ENCODE results near the gene EPHA2.
"Not testable (repeated sequence)": the region's sequence is repeated elsewhere in the genome, so short reads cannot be mapped to it uniquely, and the experiment has no call there.

The EPHA2 gene

DNA sequence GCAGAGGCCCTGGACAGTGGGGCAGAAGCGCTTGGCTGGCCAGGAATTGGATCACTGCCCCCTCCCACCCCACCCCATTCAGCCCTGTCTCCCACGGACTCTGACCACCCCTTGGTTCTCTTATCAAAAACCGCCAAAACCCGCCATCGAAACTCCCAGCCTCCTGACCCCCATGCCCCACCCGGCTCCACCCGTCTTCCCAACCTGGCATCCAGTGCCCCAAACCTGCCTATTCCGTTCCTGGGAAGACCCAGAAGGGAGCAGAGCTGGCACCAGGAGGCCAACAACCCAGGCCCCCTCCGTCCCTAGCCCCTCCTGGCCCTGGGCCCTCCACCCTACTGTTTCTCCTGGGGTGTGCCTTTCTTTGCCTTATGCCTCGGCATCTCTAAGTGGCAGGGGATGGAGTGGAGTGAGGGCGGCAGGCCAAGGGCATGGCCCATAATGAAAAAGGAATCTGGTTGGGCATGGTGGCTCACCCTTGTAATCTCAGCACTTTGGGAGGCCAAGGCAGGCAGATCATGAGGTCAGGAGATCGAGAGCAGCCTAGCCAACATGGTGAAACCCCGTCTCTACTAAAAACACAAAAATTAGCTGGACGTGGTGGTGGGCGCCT lies 16.5 kb upstream of the EPHA2 start:
- Histone ChIP-seq H3K27ac (peak overlapping the region in 1 of 21 experiments; percentile 32), H3K4me3 (no peak overlapping the region)

DNA sequence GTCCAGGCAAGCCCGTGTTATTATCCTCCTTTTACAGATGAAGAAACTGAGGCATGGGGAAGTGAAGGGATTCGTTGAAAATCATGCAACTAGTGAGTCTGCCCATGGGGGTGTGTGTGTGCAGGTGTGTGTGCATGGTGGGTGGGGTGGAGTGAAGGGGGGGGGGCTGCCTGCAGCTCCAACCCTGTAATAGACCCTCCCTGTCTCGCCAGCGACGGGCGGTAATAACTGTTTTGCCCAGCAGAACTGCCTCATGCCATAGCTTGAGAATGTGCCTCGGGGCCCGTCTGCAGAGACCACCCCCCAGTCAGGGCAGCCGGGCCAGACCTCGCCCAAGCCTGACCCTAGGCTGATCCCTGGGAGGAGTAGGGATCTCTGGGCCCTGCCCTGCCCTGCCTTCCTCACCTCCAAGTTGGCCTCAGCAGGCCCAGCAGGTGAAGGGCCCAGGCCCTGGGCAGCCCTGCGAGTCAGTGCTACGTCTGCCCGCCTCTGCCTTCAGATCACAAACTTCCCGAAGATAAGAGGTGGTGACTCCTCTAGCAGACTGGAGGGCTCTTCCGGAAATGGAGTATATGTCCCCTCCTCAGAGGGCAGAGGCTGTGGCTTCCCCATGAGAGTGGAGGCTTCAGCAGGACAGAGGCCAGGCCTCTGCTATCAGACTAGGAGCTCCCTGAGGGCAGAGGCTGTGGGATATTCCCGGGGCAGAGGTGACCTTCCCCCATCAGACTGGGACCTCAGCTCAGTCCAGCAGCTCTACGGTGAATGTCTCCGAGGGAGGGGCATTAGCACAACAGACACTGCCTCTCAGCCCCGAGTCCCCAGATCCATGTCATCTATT lies 15.7 kb upstream of the EPHA2 start:
- Histone ChIP-seq H3K4me3 (no peak overlapping the region), H3K27ac (peak overlapping the region in 2 of 21 experiments; percentile 32 to 35)

DNA sequence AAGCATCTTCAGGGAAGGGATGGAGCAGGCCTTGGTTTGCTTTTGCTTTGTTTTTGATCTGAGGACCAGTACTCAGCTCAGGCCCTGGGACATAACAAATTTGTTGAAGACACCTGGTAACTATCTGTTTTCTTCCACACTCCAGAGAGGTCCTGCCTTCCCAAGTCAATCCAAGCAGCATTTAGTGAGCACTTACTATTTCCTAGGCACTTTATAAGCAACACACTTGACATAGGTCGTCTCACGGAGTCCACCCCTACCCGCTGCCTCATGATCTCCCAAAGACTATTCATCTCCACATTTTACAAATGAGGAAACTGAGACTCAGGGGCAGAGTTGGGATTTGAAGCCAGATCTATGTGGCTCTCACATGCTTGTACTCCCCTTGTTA lies 14.4 kb upstream of the EPHA2 start:
- Histone ChIP-seq H3K4me3 (no peak overlapping the region), H3K27ac (no peak overlapping the region)

DNA sequence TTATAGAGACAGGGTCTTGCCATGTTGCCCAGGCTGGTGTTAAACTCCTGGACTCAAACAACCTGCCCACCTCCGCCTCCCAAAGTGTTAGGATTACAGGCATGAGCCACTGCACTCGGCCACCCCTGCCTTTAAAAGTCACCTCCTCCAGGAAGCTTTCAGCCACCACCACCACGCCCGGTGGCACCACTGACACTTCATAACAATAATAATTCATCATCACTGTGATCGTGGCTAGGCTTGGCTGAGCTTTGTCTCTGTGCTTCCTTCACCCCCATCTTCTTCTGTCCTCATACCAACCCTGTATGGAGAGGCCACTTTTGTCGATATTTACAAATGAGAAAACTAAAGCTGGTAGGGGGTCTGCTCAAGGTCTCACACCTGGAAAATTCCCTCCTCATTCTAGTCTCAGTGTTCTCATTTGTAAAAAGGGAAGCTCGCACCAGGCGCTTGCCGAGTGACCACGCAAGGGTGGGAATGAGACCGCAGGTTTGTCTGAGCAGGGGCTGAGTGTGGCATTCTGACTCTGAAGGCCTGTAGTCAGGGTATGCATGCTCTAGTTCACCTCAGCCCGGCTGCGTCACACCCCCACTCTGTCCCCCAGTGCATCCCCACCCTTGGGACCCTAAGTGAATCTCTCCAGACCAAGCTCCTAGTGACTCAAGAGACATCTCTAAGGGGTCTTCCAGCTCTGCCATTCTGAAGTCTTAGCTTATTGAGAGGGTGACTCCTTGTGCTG lies 12.9 kb upstream of the EPHA2 start:
- H3K4me3 ChIP-seq, result no peak overlapping the region
- peak overlapping the region in 2 of 21 experiments; percentile 36 to 77 for H3K27ac ChIP-seq

DNA sequence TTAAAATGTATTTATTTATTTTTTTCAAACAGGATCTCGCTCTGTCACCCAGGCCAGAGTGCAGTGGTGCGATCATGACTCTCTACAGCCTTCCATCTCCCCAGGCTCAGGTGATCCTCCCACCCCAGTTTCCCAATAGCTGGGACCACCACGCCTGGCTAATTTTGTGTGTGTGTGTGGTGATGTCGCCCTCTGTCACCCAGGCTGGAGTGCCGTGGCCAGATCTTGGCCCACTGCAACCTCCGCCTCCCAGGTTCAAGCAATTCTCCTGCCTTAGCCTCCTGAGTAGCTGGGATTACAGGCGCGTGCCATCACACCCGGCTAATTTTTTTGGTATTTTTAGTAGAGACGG lies 12.3 kb upstream of the EPHA2 start:
- H3K4me3 ChIP-seq, result peak overlapping the region in 5 of 7 experiments; percentile 30 to 52 (median 39)
- H3K27ac ChIP-seq, result peak overlapping the region in 7 of 21 experiments; percentile 31 to 79 (median 70)

DNA sequence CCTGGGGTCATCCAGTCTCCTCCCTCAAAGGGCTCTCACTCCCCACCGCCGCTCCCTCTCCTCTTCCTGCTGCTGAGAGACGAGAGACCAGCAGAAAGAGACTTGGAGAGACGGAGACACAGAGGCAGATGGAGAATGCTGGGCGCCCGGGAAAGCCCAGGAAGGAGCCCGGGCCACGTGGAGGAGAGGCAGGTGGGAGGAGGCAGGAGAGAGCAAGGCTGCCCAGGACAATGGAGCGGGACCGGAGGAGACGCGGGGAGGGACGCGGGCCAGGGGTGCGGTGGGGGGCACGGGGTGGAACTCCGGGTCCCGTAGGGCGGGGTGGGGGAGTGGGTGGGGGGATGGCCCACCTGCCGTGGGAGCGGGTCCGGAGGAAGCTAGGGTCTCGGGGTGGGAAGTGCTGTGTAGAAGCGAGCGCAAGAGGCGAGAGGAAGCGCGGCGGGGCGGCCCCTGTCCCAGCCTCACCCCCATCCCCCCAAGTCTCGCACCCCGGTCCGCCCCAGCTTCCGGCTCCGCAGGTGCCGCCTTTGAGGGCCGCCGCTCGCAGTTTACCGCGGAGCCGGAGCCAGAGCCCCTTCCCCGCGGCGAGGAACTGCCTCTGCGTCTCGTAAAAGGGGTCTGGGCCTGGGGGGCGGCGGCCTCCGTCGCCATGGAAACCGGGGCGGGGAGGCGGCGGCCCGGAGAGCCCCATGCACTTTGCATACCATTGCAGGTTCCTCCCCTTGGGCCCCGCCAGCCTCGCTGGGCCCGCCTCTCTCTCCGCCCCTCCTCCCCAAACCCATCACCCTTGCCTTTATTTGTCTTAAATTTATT lies 11.7 kb upstream of the EPHA2 start:
- Histone ChIP-seq H3K4me3 (peak overlapping the region; percentile 24 to 52 (median 37)), H3K27ac (peak overlapping the region in 19 of 21 experiments; percentile 10 to 79 (median 55))

DNA sequence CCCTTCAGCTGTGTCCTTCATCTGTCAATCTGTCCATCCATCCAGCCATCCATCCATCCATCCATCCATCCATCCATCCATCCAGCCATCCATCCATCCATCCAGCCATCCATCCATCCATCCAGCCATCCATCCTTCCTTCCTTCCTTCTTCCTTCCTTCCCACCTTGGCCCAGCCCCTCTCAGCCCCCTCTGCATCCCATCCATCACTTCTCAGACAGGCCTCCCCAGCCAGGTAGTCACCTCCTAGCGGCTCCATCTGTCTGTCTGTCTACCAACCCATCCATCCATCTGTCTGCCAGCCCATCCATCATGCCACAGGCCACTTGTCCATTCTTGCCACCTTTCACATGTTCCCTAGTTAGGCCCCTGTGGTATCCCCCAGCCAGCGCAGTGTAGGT lies 10.2 kb upstream of the EPHA2 start:
- H3K4me3 ChIP-seq, result no peak overlapping the region
- H3K27ac ChIP-seq, result no peak overlapping the region

DNA sequence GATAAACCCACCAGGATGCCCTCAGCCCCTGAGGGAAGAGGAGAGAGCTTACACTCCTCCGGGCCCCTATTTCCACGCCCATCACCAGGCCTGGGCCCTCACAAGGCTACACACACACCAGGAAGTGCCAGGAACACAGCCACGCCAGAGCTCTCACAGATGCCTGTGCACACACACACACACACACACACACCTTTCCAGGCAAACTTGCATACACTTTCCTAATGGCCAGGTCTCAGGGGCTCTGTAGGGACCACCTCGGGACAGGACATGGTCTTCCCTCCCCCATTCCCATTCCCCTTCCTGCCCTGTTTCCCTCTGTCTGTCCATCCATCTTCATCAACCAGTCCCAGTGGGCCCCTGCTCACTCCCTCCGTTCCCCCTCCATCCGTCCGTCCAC lies 9.7 kb upstream of the EPHA2 start:
- Histone ChIP-seq H3K27ac (peak overlapping the region in 1 of 21 experiments; percentile 68), H3K4me3 (no peak overlapping the region)

DNA sequence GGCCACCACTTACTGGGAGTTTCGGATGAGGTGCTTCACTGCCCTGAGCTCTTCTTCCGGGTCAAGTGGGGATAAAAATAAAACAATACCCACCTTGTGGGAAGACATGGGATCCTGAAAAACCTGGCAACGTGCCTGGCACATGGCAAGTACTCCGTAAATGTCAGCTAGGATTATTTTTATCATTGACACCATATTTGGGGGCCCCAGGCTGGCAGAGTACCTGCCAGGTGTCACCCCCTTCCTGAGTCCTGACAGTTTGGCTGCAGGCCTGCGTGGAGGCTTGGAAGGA lies 9.2 kb upstream of the EPHA2 start:
- Histone ChIP-seq H3K4me3 (no peak overlapping the region), H3K27ac (peak overlapping the region in 1 of 21 experiments; percentile 68)

DNA sequence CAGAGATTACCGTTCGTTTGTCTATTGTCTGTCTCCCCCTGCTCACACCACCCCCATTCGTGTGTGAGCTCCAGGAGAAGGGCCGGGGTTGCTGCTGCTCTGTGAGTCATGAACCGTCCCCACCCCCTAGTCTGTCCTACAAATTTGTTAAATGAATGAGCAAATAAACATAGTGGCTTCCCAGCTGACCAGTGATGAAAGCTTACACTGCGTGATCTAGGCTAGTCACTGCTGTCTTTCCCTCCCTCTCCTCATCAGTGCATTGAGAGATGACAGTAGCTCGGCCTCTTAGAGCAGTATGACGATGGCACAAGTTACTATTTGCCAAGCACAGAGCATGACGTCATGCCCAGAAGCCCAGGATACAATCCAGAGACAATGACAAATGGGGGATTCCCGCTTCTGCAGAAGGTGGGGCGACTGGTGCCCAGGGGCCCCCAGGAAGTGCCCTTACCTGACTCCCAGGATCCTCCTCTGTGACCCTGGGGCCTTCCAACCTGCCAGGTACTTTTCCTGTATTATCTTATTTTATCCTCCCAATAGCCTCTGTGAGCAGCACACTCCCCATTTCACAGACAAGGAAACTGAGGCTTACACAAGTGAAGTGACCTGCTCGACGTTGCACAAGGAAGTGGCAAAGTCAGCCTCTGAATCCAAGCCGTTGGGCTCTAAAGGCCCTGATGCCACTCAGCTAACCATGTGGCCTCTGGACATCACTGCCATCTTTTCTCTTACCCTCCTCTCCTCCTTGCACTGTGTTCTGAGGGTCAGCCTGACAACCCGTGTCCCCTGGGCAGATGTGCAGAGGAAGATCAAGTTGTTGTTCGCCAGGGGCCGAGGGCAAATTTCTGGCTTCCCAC lies 8.6 kb upstream of the EPHA2 start:
- Histone ChIP-seq H3K27ac (peak overlapping the region in 2 of 21 experiments; percentile 6 to 68), H3K4me3 (no peak overlapping the region)

DNA sequence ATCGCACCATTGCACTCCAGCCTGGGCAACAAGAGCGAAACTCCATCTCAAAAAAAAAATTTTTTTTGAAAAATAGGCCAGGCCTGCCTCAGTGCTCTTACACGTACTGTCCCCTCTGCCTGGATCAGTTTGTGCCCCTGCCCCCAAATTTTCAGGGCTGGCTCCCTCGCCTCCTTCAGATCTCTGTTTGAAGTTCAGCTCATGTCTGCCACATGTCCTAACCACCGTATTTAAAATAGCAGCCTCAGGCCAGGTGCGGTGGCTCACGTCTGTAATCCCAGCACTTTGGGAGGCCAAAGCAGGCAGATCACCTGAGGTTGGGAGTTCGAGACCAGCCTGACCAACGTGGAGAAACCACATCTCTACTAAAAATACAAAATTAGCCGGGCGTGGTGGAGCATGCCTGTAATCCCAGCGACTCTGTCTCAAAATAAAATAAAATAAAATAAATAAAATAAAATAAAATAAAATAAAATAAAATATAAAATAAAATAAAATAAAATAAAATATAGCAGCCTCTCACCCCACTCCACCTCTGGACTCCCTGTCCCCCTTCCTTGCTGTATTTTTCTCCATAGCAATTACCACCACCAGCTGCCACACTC lies 7.8 kb upstream of the EPHA2 start:
- H3K27ac ChIP-seq, result peak overlapping the region in 1 of 21 experiments; percentile 6
- not testable (repeated sequence) for H3K4me3 ChIP-seq

DNA sequence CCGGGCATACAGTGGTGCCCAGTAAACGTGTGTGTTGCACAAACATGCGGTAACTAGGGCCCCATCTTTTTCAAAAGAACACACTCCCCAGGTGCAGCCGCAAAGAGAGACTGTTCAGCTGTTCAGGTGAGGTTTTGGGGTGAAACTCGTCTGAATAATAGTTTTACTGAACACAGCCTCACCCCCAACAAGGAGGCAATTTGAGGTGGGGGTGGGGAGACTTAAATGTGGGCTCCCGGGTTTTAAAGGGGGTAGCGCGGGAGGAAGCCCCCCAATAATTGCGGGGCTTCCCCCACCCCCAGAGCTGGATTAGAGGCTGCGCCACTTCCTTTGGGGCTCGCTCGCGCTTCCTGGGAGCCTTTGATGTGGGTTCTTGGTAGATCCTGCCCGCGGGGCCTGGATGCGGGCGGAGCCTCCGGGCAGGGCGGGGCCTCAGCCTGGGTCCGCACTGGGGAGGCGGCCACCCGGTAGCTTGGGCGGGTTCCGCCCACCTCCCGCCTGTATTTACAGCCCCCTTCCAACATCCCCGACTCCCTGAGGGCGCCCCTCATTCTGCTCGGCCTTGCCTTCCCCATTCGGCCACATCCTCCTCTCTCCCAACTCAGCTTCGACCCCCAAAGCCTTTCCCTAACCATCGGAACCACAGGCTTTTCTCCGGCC lies 6.4 kb upstream of the EPHA2 start:
- Histone ChIP-seq H3K4me3 (no peak overlapping the region), H3K27ac (peak overlapping the region in 5 of 21 experiments; percentile 2 to 29 (median 14))

DNA sequence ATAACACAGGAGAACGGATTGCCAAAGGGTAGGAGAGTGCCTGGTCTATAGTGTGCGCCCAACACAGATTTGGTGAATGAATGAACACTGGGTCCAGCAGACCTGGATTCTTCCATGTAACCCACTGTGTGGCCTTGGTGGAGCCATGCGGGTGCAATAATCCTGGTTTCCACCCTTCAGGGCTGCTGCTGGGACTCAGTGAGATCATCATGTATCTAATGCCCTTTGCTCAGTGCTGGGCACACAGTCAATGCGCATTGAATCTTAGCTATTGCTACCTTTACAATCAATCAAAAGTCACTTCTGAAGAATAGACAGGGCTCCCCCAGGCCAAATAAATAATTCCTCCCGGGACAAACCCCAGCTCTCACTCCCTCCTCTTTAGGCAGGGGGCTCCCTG lies 5.8 kb upstream of the EPHA2 start:
- Histone ChIP-seq H3K27ac (peak overlapping the region in 1 of 21 experiments; percentile 18), H3K4me3 (no peak overlapping the region)

DNA sequence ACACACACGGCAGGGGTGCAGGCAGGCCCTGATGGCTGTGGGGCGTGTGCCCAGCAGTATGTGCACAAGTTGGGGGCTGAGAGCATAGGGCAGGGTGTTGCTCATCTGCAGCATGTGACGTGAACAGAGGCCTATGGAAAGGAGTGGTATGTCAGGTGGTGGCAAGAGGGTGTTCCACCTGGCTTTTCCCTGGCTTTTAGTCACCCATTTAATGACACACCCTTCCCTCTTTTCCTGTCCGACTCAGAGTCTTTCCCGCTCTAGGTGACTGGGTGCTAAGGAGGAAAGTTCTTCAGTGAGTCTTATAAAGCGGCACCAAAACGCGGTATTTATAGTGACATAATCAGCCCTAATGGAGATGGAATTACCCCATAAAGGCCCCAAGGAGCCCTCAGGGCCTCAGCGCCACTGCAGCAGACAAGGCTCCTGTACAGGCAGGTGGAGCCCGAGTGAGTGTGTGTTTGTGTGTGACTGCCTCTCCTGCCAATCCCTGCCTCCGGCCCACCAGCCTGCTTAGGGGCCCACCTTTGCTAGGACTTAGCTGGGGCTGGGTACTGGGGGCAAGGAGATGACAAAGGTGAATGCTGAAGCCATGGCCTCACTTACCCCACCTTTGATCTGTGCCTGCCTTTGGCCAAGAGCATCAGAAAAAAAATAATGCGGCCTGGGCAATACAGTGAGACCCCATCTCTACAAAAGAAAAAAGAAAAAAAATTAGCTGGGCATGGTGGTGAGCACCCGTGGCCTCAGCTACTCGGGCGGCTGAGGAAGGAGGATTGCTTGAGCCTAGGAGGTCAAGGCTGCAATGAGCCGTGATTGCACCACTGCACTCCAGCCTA lies 3.3 kb upstream of the EPHA2 start:
- Histone ChIP-seq H3K4me3 (no peak overlapping the region), H3K27ac (peak overlapping the region in 14 of 21 experiments; percentile 9 to 85 (median 61))

DNA sequence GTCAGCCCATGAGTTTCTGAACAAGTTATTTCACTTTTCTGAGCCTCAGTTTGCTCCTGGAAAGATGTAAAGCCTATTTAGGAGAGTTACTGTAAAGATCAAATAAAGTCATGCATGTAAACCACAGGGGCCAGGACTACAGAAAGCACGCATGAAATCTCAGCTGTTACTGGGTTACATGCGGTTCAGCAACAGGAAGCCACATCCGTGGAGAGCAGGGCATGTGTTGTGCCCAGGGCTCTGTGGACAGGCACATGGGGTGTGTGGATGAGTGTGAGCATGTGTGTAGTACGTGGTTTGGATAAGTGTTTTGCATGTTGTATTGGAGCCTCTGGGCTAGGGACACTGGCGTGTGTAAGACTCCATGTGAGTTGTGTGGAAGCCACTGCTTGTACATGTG lies 2.2 kb upstream of the EPHA2 start:
- peak overlapping the region in 11 of 21 experiments; percentile 1 to 96 (median 43) for H3K27ac ChIP-seq
- no peak overlapping the region for H3K4me3 ChIP-seq

DNA sequence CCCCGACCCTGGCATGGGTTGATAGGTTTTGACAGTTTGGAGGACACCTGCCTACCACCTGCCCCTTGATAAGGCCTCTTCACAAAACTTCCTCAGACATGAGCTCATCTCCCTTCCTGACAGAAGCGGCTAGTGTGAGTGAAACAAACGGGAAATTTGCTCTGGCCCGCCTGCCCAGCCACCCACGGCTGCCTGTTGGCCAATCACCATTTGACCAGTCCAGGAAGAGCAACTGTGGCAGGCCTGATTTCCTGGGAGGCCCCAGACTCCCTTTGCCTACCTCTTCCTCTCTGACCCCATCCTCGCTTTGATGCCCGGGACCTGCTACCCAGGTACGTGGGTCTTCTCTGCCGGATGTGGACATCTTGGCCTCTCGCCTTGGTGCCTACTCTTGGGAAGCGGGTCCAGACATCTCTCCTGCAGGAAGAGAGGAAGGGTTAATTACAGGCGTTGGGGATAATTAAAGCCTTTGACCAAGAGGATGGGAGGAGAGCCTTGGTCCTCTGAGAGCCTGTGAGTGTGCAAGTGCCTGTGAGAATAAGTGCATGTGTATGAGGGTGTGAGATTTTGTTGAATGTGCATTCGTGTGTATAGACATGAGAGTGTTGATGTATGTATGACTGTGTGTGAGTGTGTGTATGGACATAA lies 1.1 kb upstream of the EPHA2 start:
- peak overlapping the region in 9 of 21 experiments; percentile 41 to 96 (median 92) for H3K27ac ChIP-seq
- no peak overlapping the region for H3K4me3 ChIP-seq

All from skin epidermis (tissue), 12 donors.